CD14-positive monocyte (primary cell): ENCODE results near the gene CDCA4. TPM values are rescaled to one million over a fixed set of nuclear protein-coding genes. Genes with fewer than 3 reads are reported as not detected.
A peak's percentile ranks its signal among the peaks of the same experiment; 100 is the strongest.

ENCODE experiments used
- DNase-seq, 3 donors: peaks; one replicate each; pipeline ENCODE4 v3.0.0-alpha.2; 2011 to 2022
- H2AFZ ChIP-seq: 2 replicates; pipeline ENCODE4 v1.6.0; 2012; ENCODE audit warnings: mild to moderate bottlenecking, low read depth, low read length, inconsistent platforms; ENCODE audit not compliant: insufficient read depth, poor library complexity, severe bottlenecking
- H3K27ac ChIP-seq, 2 donors: 1 replicate in 1 of 2; 2 replicates in 1 of 2; pipeline ENCODE4 v1.5.1; 2012 to 2013; ENCODE audit warnings: low read length in 2 of 2, control low read depth in 1 of 2, inconsistent platforms in 1 of 2, low read depth in 1 of 2, mild to moderate bottlenecking in 1 of 2
- H3K27me3 ChIP-seq, 2 donors: one replicate each; pipeline versions ENCODE4 v1.6.0 to v1.6.1; 2011 to 2013; ENCODE audit warnings: low read length in 2 of 2; ENCODE audit not compliant: control insufficient read depth in 2 of 2, insufficient read depth in 2 of 2
- H3K36me3 ChIP-seq, 2 donors: replicated peaks in 1 of 2; 1 replicate in 1 of 2; 2 replicates in 1 of 2; pipeline versions ENCODE4 v1.5.1 to v1.6.1; 2012 to 2013; ENCODE audit warnings: low read length in 2 of 2, control low read depth in 1 of 2, inconsistent platforms in 1 of 2, mild to moderate bottlenecking in 1 of 2; ENCODE audit not compliant: insufficient read depth in 2 of 2, control insufficient read depth in 1 of 2
- H3K4me1 ChIP-seq, 2 donors: 1 replicate in 1 of 2; 2 replicates in 1 of 2; pipeline versions ENCODE4 v1.5.1 to v1.6.1; 2012 to 2013; ENCODE audit warnings: low read length in 2 of 2, control low read depth in 1 of 2, inconsistent platforms in 1 of 2, mild to moderate bottlenecking in 1 of 2, moderate library complexity in 1 of 2; ENCODE audit not compliant: insufficient read depth in 2 of 2, control insufficient read depth in 1 of 2
- H3K4me2 ChIP-seq: replicated peaks from 2 replicates; pipeline ENCODE3; 2012; ENCODE audit warnings: low read length, moderate library complexity, mild to moderate bottlenecking; ENCODE audit not compliant: poor library complexity, severe bottlenecking; ENCODE audit errors: extremely low read depth
- H3K4me3 ChIP-seq, 3 experiments: fragments of 200-600 bp in 1 of 3; sonication (generic) in 1 of 3; replicated peaks in 1 of 3; 1 replicate in 2 of 3; 2 replicates in 1 of 3; pipeline ENCODE4 v1.5.1; 2011 to 2013; ENCODE audit warnings: low read length in 3 of 3, mild to moderate bottlenecking in 3 of 3, control low read depth in 2 of 3, low read depth in 2 of 3, inconsistent platforms in 1 of 3, moderate library complexity in 1 of 3
- H3K79me2 ChIP-seq: 2 replicates; pipeline ENCODE4 v1.6.0; 2012; ENCODE audit warnings: mild to moderate bottlenecking, control low read depth, inconsistent platforms, low read length, moderate library complexity; ENCODE audit not compliant: insufficient read depth
- H3K9ac ChIP-seq: 2 replicates; pipeline ENCODE4 v1.6.0; 2017; ENCODE audit warnings: low read length, mild to moderate bottlenecking; ENCODE audit not compliant: insufficient read depth, poor library complexity, severe bottlenecking
- H3K9me3 ChIP-seq, 2 donors: replicated peaks in 1 of 2; 1 replicate in 1 of 2; 2 replicates in 1 of 2; pipeline versions ENCODE4 v1.5.1 to v1.6.1; 2012 to 2013; ENCODE audit warnings: low read length in 2 of 2, control low read depth in 1 of 2; ENCODE audit not compliant: control insufficient read depth in 1 of 2, insufficient read depth in 1 of 2
- H4K20me1 ChIP-seq: 2 replicates; pipeline ENCODE4 v1.6.0; 2012; ENCODE audit warnings: mild to moderate bottlenecking, low read length, control low read depth, moderate library complexity; ENCODE audit not compliant: insufficient read depth
- H3K27ac Mint-ChIP-seq, 7 donors: one replicate each; pipeline ENCODE4 v1.8.0; 2020; ENCODE audit warnings: mild to moderate bottlenecking in 7 of 7, mixed read lengths in 7 of 7, moderate library complexity in 6 of 7, inconsistent platforms in 2 of 7
- H3K27me3 Mint-ChIP-seq, 3 donors: one replicate each; pipeline ENCODE4 v1.8.0; 2021 to 2022; ENCODE audit warnings: low read depth in 3 of 3, mild to moderate bottlenecking in 3 of 3, mixed read lengths in 3 of 3, moderate library complexity in 3 of 3, inconsistent platforms in 1 of 3
- H3K36me3 Mint-ChIP-seq, 2 donors: one replicate each; pipeline ENCODE4 v1.8.0; 2020; ENCODE audit warnings: mixed read lengths in 2 of 2, inconsistent platforms in 1 of 2, mild to moderate bottlenecking in 1 of 2
- H3K4me1 Mint-ChIP-seq: one replicate; pipeline ENCODE4 v1.8.0; 2020; ENCODE audit warnings: mild to moderate bottlenecking, mixed read lengths
- H3K4me3 Mint-ChIP-seq, 2 donors: one replicate each; pipeline ENCODE4 v1.8.0; 2020; ENCODE audit warnings: mild to moderate bottlenecking in 2 of 2, mixed read lengths in 2 of 2, moderate library complexity in 1 of 2
- H3K9me3 Mint-ChIP-seq, 7 donors: one replicate each; pipeline ENCODE4 v1.8.0; 2020 to 2022; ENCODE audit warnings: mixed read lengths in 7 of 7, mild to moderate bottlenecking in 6 of 7, moderate library complexity in 6 of 7, inconsistent platforms in 2 of 7
- CTCF ChIP-seq: fragments of 200-600 bp; IDR thresholded peaks from one replicate; pipeline ENCODE4 v1.8.0; 2022; ENCODE audit warnings: antibody characterized with exemption, mild to moderate bottlenecking
- WGBS: methylation state at CpG from one replicate; pipeline ENCODE4 v1.1.5; 2013; ENCODE audit warnings: missing lambda C conversion rate; ENCODE audit not compliant: insufficient coverage; 5-methylcytosine and 5-hydroxymethylcytosine counted together
- intact Hi-C, 2 donors: fragments of 100-400 bp; cut with micrococcal nuclease; formaldehyde crosslinking; loops; one replicate each; pipeline versions ENCODE4 v1.15.0 to v1.15.1; 2023
- polyA plus RNA-seq, 3 donors: library from polyadenylated mRNA; depleted of rRNA in 1 of 3; unstranded in 2 of 3; stranded (reverse) in 1 of 3; fragments of 300-500 nt in 2 of 3; fragments of >200 nt in 1 of 3; fragmentation: Illumina TruSeq in 2 of 3; gene quantifications; 1 replicate in 2 of 3; 2 replicates in 1 of 3; pipeline ENCODE4 v1.2.3, GENCODE V29; 2012 to 2021

The CDCA4 gene
- polyA plus RNA-seq, 3 donors: 8.6 to 12.0 (median 11.6) TPM

GRCh38 chr14:105050551-105050897 is 29.6 kb upstream of the CDCA4 start:
- no peak for TF ChIP-seq CTCF
- Histone ChIP-seq H3K9me3 (no peaks in the 10 kb centered on the region), H4K20me1 (peaks cover 94% of the 10 kb centered on the region), H2AFZ (no peak overlapping the region), H3K79me2 (peaks cover 44% of the 10 kb centered on the region), H3K27ac (no peak overlapping the region), H3K9ac (no peak overlapping the region), H3K4me1 (peaks cover 10% of the 10 kb centered on the region in 2 donors), H3K27me3 (no peaks in the 10 kb centered on the region), H3K36me3 (peaks cover 69 to 81% of the 10 kb centered on the region in 2 donors), H3K4me3 (no peak overlapping the region), H3K4me2 (no peak overlapping the region)
- Mint-ChIP-seq H3K27ac (peak overlapping the region in 1 of 7 donors; percentile 63), H3K4me1 (peaks cover 12% of the 10 kb centered on the region), H3K4me3 (no peak overlapping the region), H3K36me3 (peaks cover 57 to 79% of the 10 kb centered on the region in 2 donors), H3K27me3 (no peaks in the 10 kb centered on the region), H3K9me3 (peaks cover 0 to 3% (median 0%) of the 10 kb centered on the region in 7 donors)
- intact Hi-C loops: no loop called here
- 62% methylated on average over 8 of the region's 10 CpGs for WGBS
- DNase-seq: peak in 1 of 3 donors; percentile 8

GRCh38 chr14:105049753-105050550 is 29.1 kb upstream of the CDCA4 start:
- H3K36me3 ChIP-seq: peaks cover 63 to 75% of the 10 kb centered on the region in 2 donors
- Mint-ChIP-seq H3K36me3 (peaks cover 52 to 73% of the 10 kb centered on the region in 2 donors), H3K27ac (peak overlapping the region in 2 of 7 donors; percentile 46 to 63), H3K4me1 (peaks cover 15% of the 10 kb centered on the region), H3K9me3 (peaks cover 0 to 3% (median 0%) of the 10 kb centered on the region in 7 donors), H3K4me3 (no peak overlapping the region), H3K27me3 (peaks cover 0 to under 1% (median under 1%) of the 10 kb centered on the region in 3 donors)
- peaks cover 88% of the 10 kb centered on the region for H4K20me1 ChIP-seq
- no peaks in the 10 kb centered on the region for H3K27me3 ChIP-seq
- peaks cover 38% of the 10 kb centered on the region for H3K79me2 ChIP-seq
- intact Hi-C loops: loop anchor here (5.0 kb wide), 2 partner anchors 37 to 38 kb away; no protein-coding TSS in a partner anchor
- no peak overlapping the region for H3K4me2 ChIP-seq
- H3K27ac ChIP-seq: no peak overlapping the region
- TF ChIP-seq CTCF: no peak
- 88% methylated on average over 22 of the region's 25 CpGs for WGBS
- H2AFZ ChIP-seq: no peak overlapping the region
- DNase-seq: peak in 1 of 3 donors; percentile 11
- peaks cover 14 to 16% of the 10 kb centered on the region in 2 donors for H3K4me1 ChIP-seq
- no peaks in the 10 kb centered on the region for H3K9me3 ChIP-seq
- H3K9ac ChIP-seq: no peak overlapping the region
- H3K4me3 ChIP-seq: no peak overlapping the region
